DOHH2 (cell line): ENCODE measurements around the gene PIGBOS1.
A peak's percentile ranks its signal among the peaks of the same experiment; 100 is the strongest.
"Not testable (repeated sequence)": the region's sequence is repeated elsewhere in the genome, so short reads cannot be mapped to it uniquely, and the experiment has no call there.

Experiments
- H3F3A ChIP-seq: fragments of 200-600 bp; sonication (generic), shearing (Covaris generic); 2 replicates; pipeline ENCODE4 v1.6.0; 2016; ENCODE audit warnings: antibody characterized with exemption, mild to moderate bottlenecking; ENCODE audit not compliant: control insufficient read depth, insufficient read depth
- H3K27ac ChIP-seq: fragments of 200-600 bp; sonication (generic); 2 replicates; pipeline ENCODE4 v1.5.1; 2014; ENCODE audit warnings: low read depth, mild to moderate bottlenecking, low read length, moderate library complexity
- H3K27me3 ChIP-seq: fragments of 200-600 bp; sonication (generic); 2 replicates; pipeline ENCODE4 v1.6.1; 2014; ENCODE audit warnings: mild to moderate bottlenecking, low read length, mixed read lengths; ENCODE audit not compliant: control insufficient read depth
- H3K36me3 ChIP-seq: fragments of 200-600 bp; sonication (generic); 2 replicates; pipeline ENCODE4 v1.6.1; 2014; ENCODE audit warnings: mild to moderate bottlenecking, low read length, moderate library complexity, mixed read lengths; ENCODE audit not compliant: control insufficient read depth
- H3K4me1 ChIP-seq: fragments of 200-600 bp; sonication (generic); 2 replicates; pipeline ENCODE4 v1.6.1; 2014; ENCODE audit warnings: mild to moderate bottlenecking, low read length, mixed read lengths; ENCODE audit not compliant: control insufficient read depth
- H3K4me2 ChIP-seq: fragments of 200-600 bp; sonication (generic); 2 replicates; pipeline ENCODE4 v1.6.0; 2014; ENCODE audit warnings: mild to moderate bottlenecking, low read length, moderate library complexity
- H3K4me3 ChIP-seq: fragments of 200-600 bp; sonication (generic); 2 replicates; pipeline ENCODE4 v1.5.1; 2014; ENCODE audit warnings: mild to moderate bottlenecking, low read length, mixed read lengths
- H3K79me2 ChIP-seq: fragments of 200-600 bp; sonication (generic); 2 replicates; pipeline ENCODE4 v1.6.1; 2014; ENCODE audit warnings: mild to moderate bottlenecking, low read length, mixed read lengths; ENCODE audit not compliant: control insufficient read depth
- H3K9me2 ChIP-seq: fragments of 200-600 bp; sonication (generic); replicated peaks from 2 replicates; pipeline ENCODE4 v1.6.1; 2014; ENCODE audit warnings: mild to moderate bottlenecking, low read length, mixed read lengths; ENCODE audit not compliant: control insufficient read depth
- H3K9me3 ChIP-seq: fragments of 200-600 bp; sonication (generic); 2 replicates; pipeline ENCODE4 v1.6.1; 2014; ENCODE audit warnings: antibody characterized with exemption, low read length, mixed read lengths; ENCODE audit not compliant: control insufficient read depth, insufficient read depth
- H4K20me1 ChIP-seq: fragments of 200-600 bp; sonication (generic); 2 replicates; pipeline ENCODE4 v1.6.0; 2014; ENCODE audit warnings: low read depth, mild to moderate bottlenecking, antibody characterized with exemption, low read length, moderate library complexity; ENCODE audit not compliant: control insufficient read depth, insufficient read depth
- EZH2phosphoT487 ChIP-seq: fragments of 200-600 bp; sonication (generic); IDR thresholded peaks from 2 replicates; pipeline ENCODE4 v1.6.1; 2017; ENCODE audit warnings: borderline replicate concordance, mild to moderate bottlenecking, antibody characterized with exemption, low read length, moderate library complexity, mixed read lengths
- TF ChIP-seq, protein P1 (sequence below): fragments of 200-600 bp; sonication (generic); IDR thresholded peaks from one replicate; pipeline ENCODE4 v1.5.1; 2014; ENCODE audit warnings: antibody characterized with exemption, mild to moderate bottlenecking, low read depth, low read length; ENCODE audit not compliant: poor library complexity, severe bottlenecking

Gene PIGBOS1

DNA sequence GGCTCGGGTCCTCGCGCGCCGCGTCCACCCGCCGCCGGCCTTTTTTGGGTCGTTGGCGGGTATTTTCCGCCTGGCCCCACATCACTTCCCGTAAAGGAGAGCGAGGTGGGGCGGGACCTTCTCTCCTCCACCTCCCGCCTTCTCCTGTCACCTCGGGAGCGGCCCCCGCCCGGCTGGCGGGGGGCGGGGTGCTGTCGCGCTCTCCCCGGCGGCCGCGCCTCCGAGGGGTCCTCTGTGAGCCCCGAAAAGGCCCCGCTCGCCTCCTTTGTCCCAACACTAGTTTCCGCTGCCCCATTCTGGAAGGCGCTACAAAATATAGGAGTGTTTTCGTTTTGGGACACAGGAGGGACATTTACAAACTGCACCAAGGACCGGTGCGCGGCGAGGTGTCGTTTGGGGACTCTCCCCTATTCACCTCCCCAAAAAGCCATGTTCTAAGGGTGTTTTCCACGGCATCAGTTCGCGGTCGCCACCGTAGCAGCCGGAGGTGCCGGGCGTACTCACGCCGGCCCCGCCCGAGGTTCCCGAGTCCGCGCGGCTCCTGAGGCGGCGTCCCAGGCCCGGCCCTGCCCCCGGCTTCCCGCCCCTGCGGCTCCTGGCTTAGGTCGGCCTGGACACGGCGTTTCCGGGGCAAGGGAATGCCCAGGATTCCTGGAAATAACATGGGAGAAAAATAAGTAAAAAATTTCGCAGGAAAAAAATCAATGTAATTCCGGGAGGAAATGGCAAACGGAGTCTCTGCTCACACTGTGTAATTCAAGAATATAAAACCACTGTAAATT, 29.0 kb downstream of the PIGBOS1 start, which contains the start of gene RAB27A:
RAB27A (minus strand) TSS at position 68 of the 782 bp plus-strand sequence. CDS start 54,879 bp downstream, outside the sequence.
- TF ChIP-seq, protein P1, sequence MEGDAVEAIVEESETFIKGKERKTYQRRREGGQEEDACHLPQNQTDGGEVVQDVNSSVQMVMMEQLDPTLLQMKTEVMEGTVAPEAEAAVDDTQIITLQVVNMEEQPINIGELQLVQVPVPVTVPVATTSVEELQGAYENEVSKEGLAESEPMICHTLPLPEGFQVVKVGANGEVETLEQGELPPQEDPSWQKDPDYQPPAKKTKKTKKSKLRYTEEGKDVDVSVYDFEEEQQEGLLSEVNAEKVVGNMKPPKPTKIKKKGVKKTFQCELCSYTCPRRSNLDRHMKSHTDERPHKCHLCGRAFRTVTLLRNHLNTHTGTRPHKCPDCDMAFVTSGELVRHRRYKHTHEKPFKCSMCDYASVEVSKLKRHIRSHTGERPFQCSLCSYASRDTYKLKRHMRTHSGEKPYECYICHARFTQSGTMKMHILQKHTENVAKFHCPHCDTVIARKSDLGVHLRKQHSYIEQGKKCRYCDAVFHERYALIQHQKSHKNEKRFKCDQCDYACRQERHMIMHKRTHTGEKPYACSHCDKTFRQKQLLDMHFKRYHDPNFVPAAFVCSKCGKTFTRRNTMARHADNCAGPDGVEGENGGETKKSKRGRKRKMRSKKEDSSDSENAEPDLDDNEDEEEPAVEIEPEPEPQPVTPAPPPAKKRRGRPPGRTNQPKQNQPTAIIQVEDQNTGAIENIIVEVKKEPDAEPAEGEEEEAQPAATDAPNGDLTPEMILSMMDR = no peak
- TF ChIP-seq EZH2phosphoT487 = no peak
- H3K9me3 ChIP-seq = no peaks in the 10 kb centered on the region
- H3F3A ChIP-seq = no peaks in the 10 kb centered on the region
- no peaks in the 10 kb centered on the region for H3K9me2 ChIP-seq
- no peaks in the 10 kb centered on the region; the same call in 1 of the 2 replicates for H3K27me3 ChIP-seq
- no peak within 1 kb of the TSS for H3K27ac ChIP-seq
- H3K79me2 ChIP-seq = no peaks in the 10 kb centered on the region
- no peaks in the 10 kb centered on the region for H3K36me3 ChIP-seq
- H4K20me1 ChIP-seq = no peaks in the 10 kb centered on the region
- H3K4me1 ChIP-seq = peaks cover 13% of the 10 kb centered on the region
- H3K4me3 ChIP-seq = peak within 1 kb of the TSS; percentile 97
- peak within 1 kb of the TSS; percentile 87 for H3K4me2 ChIP-seq

DNA sequence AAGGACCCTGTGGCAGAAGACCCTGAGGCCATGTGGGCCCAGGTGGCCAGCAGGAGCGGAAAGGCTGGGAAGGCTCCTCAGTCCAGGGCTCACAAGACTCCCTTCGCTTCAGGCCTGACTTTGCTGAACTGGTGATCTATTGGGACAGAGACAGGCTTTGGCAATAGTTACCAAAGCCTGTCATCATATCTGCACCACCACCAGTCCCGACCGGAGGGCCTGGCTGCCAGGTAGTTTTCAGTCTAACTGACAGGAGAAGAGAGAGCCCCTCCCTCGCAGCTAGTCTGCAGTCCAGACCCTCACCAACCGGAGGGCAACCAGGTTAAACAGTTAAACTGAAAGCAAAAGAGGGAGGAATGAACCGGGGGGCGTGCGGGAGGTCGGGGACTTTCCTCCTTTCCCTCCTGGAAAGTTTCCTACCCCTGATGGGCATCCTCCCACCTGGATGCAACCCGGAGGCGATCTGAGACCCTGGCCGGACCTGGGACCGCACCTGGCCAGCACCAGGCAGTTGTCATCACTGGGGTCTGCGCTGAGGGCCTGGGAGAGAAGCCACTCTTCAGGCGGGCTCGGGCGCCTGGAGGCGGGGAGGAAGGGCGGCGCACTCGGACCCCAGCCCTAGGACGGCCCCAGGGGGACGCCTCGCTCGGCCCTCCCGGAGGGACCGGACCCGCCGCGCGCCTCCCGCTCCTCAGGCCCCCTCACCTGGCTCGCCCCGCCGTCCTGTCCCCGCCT, 29.7 kb downstream of the PIGBOS1 start:
- no peak for TF ChIP-seq EZH2phosphoT487
- TF ChIP-seq, protein P1 = no peak
- H3K27ac ChIP-seq = no peak overlapping the region
- H4K20me1 ChIP-seq = no peaks in the 10 kb centered on the region
- no peaks in the 10 kb centered on the region for H3K79me2 ChIP-seq
- no peaks in the 10 kb centered on the region; the same call in 1 of the 2 replicates for H3K27me3 ChIP-seq
- H3K36me3 ChIP-seq = no peaks in the 10 kb centered on the region
- H3K9me2 ChIP-seq = no peaks in the 10 kb centered on the region
- H3K9me3 ChIP-seq = no peaks in the 10 kb centered on the region
- peaks cover 13% of the 10 kb centered on the region for H3K4me1 ChIP-seq
- H3K4me3 ChIP-seq = peak overlapping the region; percentile 97
- no peaks in the 10 kb centered on the region for H3F3A ChIP-seq
- H3K4me2 ChIP-seq = peak overlapping the region; percentile 87

DNA sequence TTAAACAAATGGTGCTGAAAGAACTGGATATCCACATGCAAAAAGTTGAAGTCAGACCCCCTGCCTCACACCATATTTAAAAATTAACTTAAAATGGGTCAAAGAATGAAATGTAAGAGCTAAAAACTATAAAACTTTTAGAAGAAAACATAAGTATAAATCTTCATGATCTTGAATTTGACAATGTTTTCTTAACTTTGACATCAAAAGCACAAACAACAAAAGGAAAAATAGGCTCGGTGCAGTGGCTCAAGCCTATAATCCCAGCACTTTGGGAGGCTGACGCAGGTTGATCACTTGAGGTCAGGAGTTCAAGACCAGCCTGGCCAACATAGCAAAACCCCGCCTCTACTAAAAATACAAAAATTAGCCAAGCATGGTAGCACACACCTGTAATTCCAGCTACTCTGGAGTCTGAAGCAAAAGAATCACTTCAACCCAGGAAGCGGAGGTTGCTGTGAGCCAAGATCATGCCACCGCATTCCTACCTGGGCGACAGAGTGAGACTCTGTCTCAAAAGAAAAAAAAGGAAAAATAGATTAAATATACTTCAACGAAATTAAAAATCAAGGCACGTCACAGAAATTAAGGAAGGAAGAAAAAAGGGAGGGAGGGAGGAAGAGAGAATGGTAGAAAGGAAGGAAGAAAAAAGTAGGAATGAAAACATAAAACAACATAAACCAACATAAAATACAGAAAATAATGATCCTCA, 30.8 kb downstream of the PIGBOS1 start:
- H3K79me2 ChIP-seq = no peaks in the 10 kb centered on the region
- H3K4me2 ChIP-seq = peak overlapping the region; percentile 87; the same call in 1 of the 2 replicates
- H3K27me3 ChIP-seq = no peaks in the 10 kb centered on the region; the same call in 1 of the 2 replicates
- no peak overlapping the region for H3K4me3 ChIP-seq
- H3F3A ChIP-seq = no peaks in the 10 kb centered on the region
- H3K36me3 ChIP-seq = no peaks in the 10 kb centered on the region
- H3K27ac ChIP-seq = no peak overlapping the region
- H3K9me2 ChIP-seq = no peaks in the 10 kb centered on the region
- H3K4me1 ChIP-seq = peaks cover 13% of the 10 kb centered on the region
- no peaks in the 10 kb centered on the region for H4K20me1 ChIP-seq
- TF ChIP-seq, protein P1 = no peak
- no peak for TF ChIP-seq EZH2phosphoT487
- no peaks in the 10 kb centered on the region for H3K9me3 ChIP-seq

DNA sequence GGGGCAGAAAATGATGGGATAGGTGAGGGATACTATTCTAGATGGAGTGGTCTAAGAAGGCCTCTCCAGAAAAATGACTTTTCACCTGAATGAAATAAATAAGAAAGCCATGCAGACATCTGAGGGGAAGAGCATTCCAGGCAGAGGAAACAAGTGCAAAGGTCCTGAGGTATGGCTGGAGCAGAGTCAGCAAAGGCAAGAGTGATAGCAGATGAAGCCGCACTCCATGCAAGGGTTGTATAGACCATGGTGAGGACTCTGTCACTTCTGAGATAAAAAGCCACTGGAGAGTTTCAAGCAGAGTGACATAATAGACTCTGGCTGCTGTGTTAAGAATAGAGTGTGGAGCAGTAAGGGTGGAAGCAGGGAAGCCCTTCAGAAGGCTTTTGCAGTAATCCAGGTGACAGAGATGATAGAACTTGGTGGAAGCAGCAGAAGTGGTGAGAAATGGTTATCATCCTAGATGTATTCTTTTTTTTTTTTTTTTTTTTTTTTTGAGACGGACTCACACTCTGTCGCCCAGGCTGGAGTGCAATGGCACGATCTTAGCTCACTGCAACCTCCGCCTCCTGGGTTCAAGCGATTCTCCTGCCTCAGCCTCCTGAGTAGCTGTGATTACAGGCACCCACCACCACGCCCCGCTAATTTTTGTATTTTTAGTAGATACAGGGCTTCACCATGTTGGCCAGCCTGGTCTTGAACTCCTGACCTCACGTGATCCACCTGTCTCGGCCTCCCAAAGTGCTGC, 32.3 kb downstream of the PIGBOS1 start:
- not testable (repeated sequence) for H3K79me2 ChIP-seq, H3K4me3 ChIP-seq, H3K27me3 ChIP-seq, H3K9me2 ChIP-seq, H3K4me2 ChIP-seq, H3K36me3 ChIP-seq, H4K20me1 ChIP-seq, H3F3A ChIP-seq, H3K27ac ChIP-seq, H3K9me3 ChIP-seq
- peaks cover 13% of the 10 kb centered on the region for H3K4me1 ChIP-seq
